ENCODE results near the gene TBX6. TPM values are rescaled to one million over a fixed set of nuclear protein-coding genes. Genes with fewer than 3 reads are reported as not detected.
"Not testable (repeated sequence)": the region's sequence is repeated elsewhere in the genome, so short reads cannot be mapped to it uniquely, and the experiment has no call there.

The TBX6 gene
- total RNA-seq, 2 experiments from 2014 or later, result 1.3 TPM

DNA sequence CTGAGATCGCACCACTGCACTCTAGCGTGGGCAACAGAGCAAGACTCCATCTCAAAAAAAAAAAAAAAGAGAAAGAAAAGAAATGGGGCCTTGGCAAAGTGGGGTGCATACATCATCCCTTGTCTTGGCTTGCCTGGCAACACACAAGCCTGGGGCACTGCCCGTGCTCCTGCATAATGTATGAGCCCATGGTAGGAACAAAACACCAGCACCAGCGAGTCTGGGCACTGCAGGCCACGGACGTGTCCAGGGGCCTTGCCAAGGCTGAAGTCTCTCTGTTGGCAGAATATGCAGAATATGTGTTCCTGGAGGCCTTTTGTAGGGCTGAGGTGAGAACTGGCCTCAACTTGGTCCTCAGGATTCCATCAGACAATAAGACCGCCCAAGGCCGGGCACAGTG, 41.9 kb downstream of the TBX6 start:
- Mint-ChIP-seq H3K27ac (no peak overlapping the region), H3K36me3 (ENCODE audit: low read depth) (peaks cover 3% of the 10 kb centered on the region), H3K27me3 (ENCODE audit: low read depth) (peaks cover 10% of the 10 kb centered on the region), H3K4me3 (no peak overlapping the region), H3K4me1 (ENCODE audit: low read depth) (peaks cover 24% of the 10 kb centered on the region), H3K9me3 (ENCODE audit: insufficient read depth) (no peaks in the 10 kb centered on the region)
- ATAC-seq (no peak), DNase-seq (no peak)
- ChIA-PET CTCF (interaction anchor here (1.2 kb wide), 2 partner anchors 16 to 19 kb away, joined by 3 read pairs; partner anchors contain the start of genes ALDOA and TLCD3B), POLR2A (interaction anchor here (0.9 kb wide), 1 partner anchor 27 kb away, joined by 3 read pairs; no protein-coding TSS in a partner anchor)

DNA sequence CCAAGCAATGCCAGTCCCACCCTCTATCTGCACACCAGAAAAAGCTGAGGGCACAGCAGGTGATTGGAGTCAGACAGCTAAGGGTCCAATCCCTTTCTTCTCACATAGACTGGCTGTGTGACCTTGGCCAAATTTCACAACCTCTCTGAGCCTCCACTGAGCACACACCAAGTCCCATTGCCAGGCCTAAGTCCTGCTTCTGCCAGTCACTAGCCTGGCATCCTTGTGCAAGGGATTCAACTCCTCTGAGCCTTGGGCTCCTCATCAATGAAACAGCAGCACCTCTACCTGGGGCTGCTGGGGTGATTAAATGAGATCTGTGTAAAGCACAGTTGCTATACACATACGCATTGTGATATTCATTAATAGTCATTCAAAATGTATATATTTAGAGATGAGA, 45.1 kb downstream of the TBX6 start:
- H3K27me3 Mint-ChIP-seq (ENCODE audit: low read depth), result peaks cover 13% of the 10 kb centered on the region
- H3K36me3 Mint-ChIP-seq (ENCODE audit: low read depth), result peaks cover 2% of the 10 kb centered on the region
- ChIA-PET CTCF (interaction anchor here (1.1 to 1.2 kb wide), 2 partner anchors 14 to 45 kb away, joined by 3 to 4 read pairs; partner anchors contain the start of gene TBX6), POLR2A (no interaction called here)
- ATAC-seq, result no peak
- no peak for DNase-seq
- no peak overlapping the region for H3K27ac Mint-ChIP-seq
- peaks cover 2% of the 10 kb centered on the region for H3K4me1 Mint-ChIP-seq (ENCODE audit: low read depth)
- no peak overlapping the region for H3K4me3 Mint-ChIP-seq
- H3K9me3 Mint-ChIP-seq (ENCODE audit: insufficient read depth), result no peaks in the 10 kb centered on the region

DNA sequence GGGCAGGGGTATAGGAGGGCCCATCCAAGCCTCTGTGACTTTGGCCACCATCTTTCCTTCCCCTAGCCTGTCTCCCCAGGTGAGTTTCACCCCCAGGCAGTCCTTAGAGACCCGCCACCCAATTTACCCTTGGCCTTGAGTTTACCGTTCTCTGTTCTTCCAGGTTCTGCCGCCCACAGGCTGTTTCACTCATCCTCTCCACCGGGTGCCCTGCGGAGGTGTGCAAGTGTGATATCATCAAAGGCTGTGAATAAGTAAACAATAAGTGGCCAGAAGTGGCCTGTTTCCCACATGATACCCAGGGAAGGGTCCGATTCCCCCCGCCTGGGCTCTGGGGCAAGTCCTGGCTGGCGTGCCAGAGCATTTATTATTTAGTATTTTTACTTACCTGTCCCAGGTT, 45.5 kb downstream of the TBX6 start:
- Mint-ChIP-seq H3K4me1 (ENCODE audit: low read depth) (no peaks in the 10 kb centered on the region), H3K9me3 (ENCODE audit: insufficient read depth) (no peaks in the 10 kb centered on the region), H3K27me3 (ENCODE audit: low read depth) (peaks cover 13% of the 10 kb centered on the region), H3K36me3 (ENCODE audit: low read depth) (no peaks in the 10 kb centered on the region), H3K4me3 (no peak overlapping the region), H3K27ac (no peak overlapping the region)
- DNase-seq (no peak), ATAC-seq (peak; percentile 5)
- POLR2A ChIA-PET, result no interaction called here
- CTCF ChIA-PET, result interaction anchor here (1.2 kb wide), 1 partner anchor 45 kb away, joined by 3 read pairs; the partner anchor contains the start of gene TBX6

DNA sequence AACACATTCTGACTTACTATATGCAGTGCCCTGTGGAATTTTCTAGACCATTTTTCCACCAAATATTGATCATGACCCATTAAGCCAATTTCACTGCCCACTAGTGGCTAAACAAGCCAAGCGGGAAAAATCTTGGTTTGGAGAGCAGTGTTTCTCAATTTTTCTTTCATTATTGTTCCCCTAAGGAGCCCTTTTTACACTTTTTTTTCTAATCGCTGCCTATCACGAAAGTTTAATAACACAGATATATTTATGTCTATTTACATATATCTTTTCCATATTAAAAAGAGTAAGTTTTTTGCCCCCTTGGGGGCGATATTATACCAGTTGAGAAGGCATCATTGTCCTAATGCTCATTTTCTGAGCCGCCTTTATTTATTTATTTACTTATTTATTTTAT, 49.9 kb downstream of the TBX6 start:
- no peak overlapping the region for H3K4me3 Mint-ChIP-seq
- no peaks in the 10 kb centered on the region for H3K36me3 Mint-ChIP-seq (ENCODE audit: low read depth)
- H3K27me3 Mint-ChIP-seq (ENCODE audit: low read depth), result peaks cover 13% of the 10 kb centered on the region
- H3K4me1 Mint-ChIP-seq (ENCODE audit: low read depth), result no peaks in the 10 kb centered on the region
- DNase-seq (no peak), ATAC-seq (no peak)
- POLR2A ChIA-PET, result no interaction called here
- CTCF ChIA-PET, result interaction anchor here (0.6 to 6.0 kb wide), 6 partner anchors 10 to 252 kb away, joined by 3 to 44 read pairs (median 7); partner anchors contain the start of genes TBX6 and TLCD3B
- no peaks in the 10 kb centered on the region for H3K9me3 Mint-ChIP-seq (ENCODE audit: insufficient read depth)
- H3K27ac Mint-ChIP-seq, result no peak overlapping the region

DNA sequence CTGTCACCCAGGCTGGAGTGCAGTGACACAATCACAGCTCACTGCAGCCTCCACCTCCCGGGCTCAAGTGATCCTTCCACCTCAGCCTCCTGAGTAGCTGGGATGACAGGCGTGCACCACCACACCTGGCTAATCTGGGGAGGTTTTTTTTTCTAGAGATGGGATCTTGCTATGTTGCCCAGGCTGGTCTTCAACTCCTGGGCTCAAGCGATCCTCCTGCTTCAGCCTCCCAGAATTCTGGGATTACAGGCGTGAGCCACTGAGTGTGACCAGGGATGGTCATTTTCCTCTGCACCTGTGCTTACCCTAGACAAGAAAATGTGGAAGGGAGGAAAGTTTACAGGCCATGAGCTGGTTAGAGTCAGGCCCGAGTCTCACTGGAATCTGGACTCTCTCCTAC, 51.0 kb downstream of the TBX6 start:
- H3K27ac Mint-ChIP-seq; H3K9me3 Mint-ChIP-seq (ENCODE audit: insufficient read depth); ATAC-seq; H3K36me3 Mint-ChIP-seq (ENCODE audit: low read depth); DNase-seq; H3K4me1 Mint-ChIP-seq (ENCODE audit: low read depth); H3K4me3 Mint-ChIP-seq; POLR2A ChIA-PET: not testable (repeated sequence)
- peaks cover 16% of the 10 kb centered on the region for H3K27me3 Mint-ChIP-seq (ENCODE audit: low read depth)
- CTCF ChIA-PET, result interaction anchor here (1.0 to 6.0 kb wide), 4 partner anchors 9 to 51 kb away, joined by 3 to 44 read pairs (median 6); partner anchors contain the start of genes TBX6 and TLCD3B

DNA sequence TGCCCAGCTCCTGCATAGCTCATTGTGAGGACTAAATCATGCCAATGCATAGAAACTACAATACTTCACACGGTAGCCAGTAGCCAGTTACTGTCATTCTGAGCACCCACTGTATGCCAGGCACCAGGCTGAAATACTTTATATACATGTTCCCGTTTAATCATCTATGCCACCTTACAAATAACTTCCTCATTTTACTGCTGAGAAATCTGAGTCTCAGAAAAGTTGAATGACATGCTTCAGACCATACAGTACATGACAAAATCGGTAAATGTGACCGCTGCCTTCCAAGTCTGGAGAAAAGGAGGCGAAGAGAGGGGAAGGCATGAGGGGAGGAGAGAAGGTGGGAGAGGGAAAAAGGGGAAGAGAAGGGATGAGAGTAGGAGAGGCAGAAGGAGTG, 51.5 kb downstream of the TBX6 start:
- Mint-ChIP-seq H3K27ac (no peak overlapping the region), H3K4me3 (no peak overlapping the region), H3K36me3 (ENCODE audit: low read depth) (no peaks in the 10 kb centered on the region), H3K9me3 (ENCODE audit: insufficient read depth) (no peaks in the 10 kb centered on the region), H3K4me1 (ENCODE audit: low read depth) (peaks cover 3% of the 10 kb centered on the region), H3K27me3 (ENCODE audit: low read depth) (peaks cover 15% of the 10 kb centered on the region)
- no peak for ATAC-seq
- CTCF ChIA-PET, result interaction anchor here (1.8 to 6.0 kb wide), 2 partner anchors 8 to 15 kb away, joined by 8 to 44 read pairs; partner anchors contain the start of gene TLCD3B
- POLR2A ChIA-PET, result interaction anchor here (0.7 kb wide), 1 partner anchor 25 kb away, joined by 3 read pairs; the partner anchor contains the start of gene ALDOA
- DNase-seq, result no peak

Other genes starting within 250 kb of the TBX6 start
- gene CDIPT, start 228.7 kb downstream of the TBX6 start, total RNA-seq, result 10 to 100 TPM; 51.1 to 53.2 TPM
- not detected for gene SEZ6L2, start 192.4 kb downstream of the TBX6 start, total RNA-seq
- gene ASPHD1, start 191.4 kb downstream of the TBX6 start, total RNA-seq, result under 1 TPM in 1 of 2 experiments, not detected in 1; 0.24 TPM
- gene KCTD13, start 165.7 kb downstream of the TBX6 start, total RNA-seq, result 10 to 100 TPM; 33.8 to 35.5 TPM
- gene TMEM219, start 129.8 kb downstream of the TBX6 start, total RNA-seq, result 10 to 100 TPM; 57.8 to 61.0 TPM
- gene TAOK2, start 118.1 kb downstream of the TBX6 start, total RNA-seq, result 10 to 100 TPM; 48.9 to 49.8 TPM
- gene HIRIP3, start 96.3 kb downstream of the TBX6 start, total RNA-seq, result 10 to 100 TPM; 46.4 to 47.3 TPM
- gene INO80E, start 95.7 kb downstream of the TBX6 start, total RNA-seq, result 100 to 1,000 TPM; 104 to 117 TPM
- under 1 TPM in 1 of 2 experiments, not detected in 1; 0.34 TPM for gene DOC2A, start 80.9 kb downstream of the TBX6 start, total RNA-seq
- gene C16orf92, start 68.7 kb downstream of the TBX6 start, total RNA-seq, result not detected
- gene TLCD3B, start 60.7 kb downstream of the TBX6 start, total RNA-seq, result 1 to 10 TPM; 4.6 TPM
- 1,000 to 10,000 TPM; 1,738 to 1,843 TPM for gene ALDOA, start 26.2 kb downstream of the TBX6 start, total RNA-seq
- 100 to 1,000 TPM; 157 TPM for gene PPP4C, start 15.9 kb downstream of the TBX6 start, total RNA-seq
- 10 to 100 TPM; 29.4 to 34.5 TPM for gene YPEL3, start 4.3 kb upstream of the TBX6 start, total RNA-seq
- gene GDPD3, start 21.6 kb upstream of the TBX6 start, total RNA-seq, result 10 to 100 TPM; 10.5 to 12.6 TPM
- 10 to 100 TPM; 83.5 to 93.7 TPM for gene MAPK3, start 31.3 kb upstream of the TBX6 start, total RNA-seq
- 1,000 to 10,000 TPM; 1,875 to 1,983 TPM for gene CORO1A, start 91.7 kb upstream of the TBX6 start, total RNA-seq
- 100 to 1,000 TPM; 205 to 212 TPM for gene BOLA2B, start 101.7 kb upstream of the TBX6 start, total RNA-seq
- gene SLX1A, start 102.0 kb upstream of the TBX6 start, total RNA-seq, result 100 to 1,000 TPM; 115 to 123 TPM
- gene SULT1A3, start 107.3 kb upstream of the TBX6 start, total RNA-seq, result 10 to 100 TPM; 28.9 to 32.8 TPM
- gene NPIPB13, start 156.6 kb upstream of the TBX6 start, total RNA-seq, result 10 to 100 TPM; 12.6 to 24.3 TPM

Data from activated CD8-positive, alpha-beta T cell treated with anti-CD3 and anti-CD28 coated beads, Interleukin-2, amount 10 ng/mL, durations not matched to agents 7 days and 5 days (primary cell).